Stimulated activated CD8-positive, alpha-beta memory T cell treated with anti-CD3 and anti-CD28 coated beads, Interleukin-7, amount 100 ng/mL, for 48 hours (primary cell): Measurements from ENCODE around the gene ACTN4.
"Not testable (repeated sequence)": the region's sequence is repeated elsewhere in the genome, so short reads cannot be mapped to it uniquely, and the experiment has no call there.

Source experiments
- DNase-seq, 2 donors: peaks; one replicate each; pipeline ENCODE4 v3.0.0-alpha.2; 2020; ENCODE audit warnings: low read depth in 1 of 2; ENCODE audit errors: extremely low read depth in 1 of 2

ACTN4 gene

GRCh38 chr19:38734426-38735256 is 87.2 kb downstream of the ACTN4 start:
- no peak for DNase-seq

GRCh38 chr19:38735257-38735686 is 87.8 kb downstream of the ACTN4 start:
- DNase-seq, result no peak

DNA sequence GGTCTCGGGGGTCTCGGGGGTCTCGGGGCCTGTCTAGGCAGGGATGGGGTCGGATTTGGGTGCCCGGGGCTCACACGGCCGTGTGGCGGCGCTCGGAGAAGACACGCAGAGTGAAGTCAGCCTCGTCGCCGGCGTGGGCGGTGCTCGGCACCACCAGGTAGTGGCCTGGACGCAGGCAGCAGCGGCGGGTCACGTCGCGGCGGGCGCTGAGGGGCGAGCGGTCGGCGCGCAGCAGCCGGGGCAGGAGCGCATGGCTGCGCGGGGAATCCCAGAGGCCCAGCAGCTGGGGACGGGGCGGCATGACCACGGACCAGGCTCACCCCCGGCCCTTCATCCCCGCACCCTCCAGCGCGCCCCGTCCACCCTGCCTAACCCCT is 88.6 kb downstream of the ACTN4 start:
- DNase-seq, result peak in 1 of 2 donors; percentile 53

DNA sequence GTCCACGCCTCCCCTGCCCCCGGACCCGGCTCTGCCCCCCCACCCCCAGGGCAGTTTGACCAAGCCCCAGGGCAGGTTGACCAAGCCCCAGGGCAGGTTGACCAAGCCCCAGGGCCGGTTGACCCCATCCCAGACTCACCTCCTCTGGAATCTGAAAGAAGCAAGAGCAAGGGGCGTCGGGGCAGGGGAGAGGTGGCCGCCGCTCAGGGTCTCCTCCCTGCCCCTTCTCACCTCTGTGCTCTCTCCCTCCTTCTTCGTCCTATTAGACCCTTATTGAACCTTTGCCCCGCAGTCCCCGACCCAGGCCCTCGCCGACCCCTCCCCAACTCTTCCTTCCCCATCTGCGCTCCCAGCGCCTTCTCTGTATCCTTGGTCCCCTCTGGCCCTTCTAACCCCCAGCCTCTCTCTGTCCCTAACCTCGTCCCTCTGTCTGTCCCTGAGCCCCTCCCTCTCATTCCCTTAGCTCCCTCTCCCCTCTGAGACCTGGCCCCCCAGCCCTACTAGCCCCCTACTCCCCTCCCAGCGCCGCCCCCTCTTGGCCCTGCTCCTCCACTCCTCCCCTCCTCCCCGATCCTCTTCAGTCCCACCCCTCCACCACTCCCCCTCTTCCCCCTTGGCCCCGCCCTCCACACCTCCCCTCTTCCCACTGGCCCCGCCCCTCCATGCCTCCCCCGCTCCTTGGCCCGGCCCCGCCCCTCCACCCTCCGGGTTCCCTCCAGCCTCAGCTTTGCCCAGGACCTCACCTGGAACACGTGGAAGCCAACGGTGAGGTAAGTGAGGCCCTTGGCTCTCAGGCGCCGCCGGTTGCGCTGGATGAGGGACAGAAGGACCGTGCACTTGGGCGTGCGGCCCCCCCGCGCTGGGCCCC is 89.2 kb downstream of the ACTN4 start:
- peak in 1 of 2 donors; percentile 66 for DNase-seq

- no peak for DNase-seq
Observed at GRCh38 chr19:38737281-38737865, 89.9 kb downstream of the ACTN4 start.

DNA sequence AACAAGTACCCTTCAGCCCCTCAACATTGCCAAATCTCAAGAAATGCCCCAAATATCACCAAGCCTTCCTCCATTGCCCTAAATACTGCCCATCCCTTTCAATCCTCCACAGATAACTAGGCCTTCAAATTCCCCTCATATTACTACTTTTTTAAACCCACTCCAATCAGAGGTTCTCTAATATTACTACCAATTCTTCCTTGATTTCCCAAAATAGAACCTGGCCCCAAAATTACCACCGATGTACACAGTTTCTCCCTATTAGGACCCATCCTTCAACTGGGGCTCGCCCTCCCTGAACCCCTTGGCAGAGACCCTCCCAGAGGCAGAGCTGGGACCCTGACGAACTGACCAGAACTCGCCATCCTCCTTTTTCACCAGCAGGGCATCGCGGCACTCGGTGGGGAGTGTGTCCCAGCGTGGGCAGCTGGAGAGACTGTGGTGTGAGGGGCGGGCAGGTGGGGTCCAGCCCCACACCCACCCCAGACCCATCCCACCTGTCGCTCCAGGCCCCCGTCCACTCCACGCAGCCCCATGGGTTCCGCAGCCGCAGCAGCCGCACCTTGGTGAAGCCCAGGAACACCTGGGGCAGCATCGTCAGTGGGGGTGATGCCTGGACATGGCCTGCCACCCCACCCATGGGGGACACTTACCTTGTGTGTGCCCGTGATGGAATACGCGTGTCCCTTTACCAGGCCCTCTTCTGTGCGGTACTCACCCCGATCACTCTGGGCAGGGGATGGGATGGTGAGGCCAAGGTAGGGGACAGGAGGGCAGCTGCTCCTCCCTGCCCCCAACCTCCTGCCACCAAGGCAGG is 90.7 kb downstream of the ACTN4 start:
- no peak for DNase-seq

DNA sequence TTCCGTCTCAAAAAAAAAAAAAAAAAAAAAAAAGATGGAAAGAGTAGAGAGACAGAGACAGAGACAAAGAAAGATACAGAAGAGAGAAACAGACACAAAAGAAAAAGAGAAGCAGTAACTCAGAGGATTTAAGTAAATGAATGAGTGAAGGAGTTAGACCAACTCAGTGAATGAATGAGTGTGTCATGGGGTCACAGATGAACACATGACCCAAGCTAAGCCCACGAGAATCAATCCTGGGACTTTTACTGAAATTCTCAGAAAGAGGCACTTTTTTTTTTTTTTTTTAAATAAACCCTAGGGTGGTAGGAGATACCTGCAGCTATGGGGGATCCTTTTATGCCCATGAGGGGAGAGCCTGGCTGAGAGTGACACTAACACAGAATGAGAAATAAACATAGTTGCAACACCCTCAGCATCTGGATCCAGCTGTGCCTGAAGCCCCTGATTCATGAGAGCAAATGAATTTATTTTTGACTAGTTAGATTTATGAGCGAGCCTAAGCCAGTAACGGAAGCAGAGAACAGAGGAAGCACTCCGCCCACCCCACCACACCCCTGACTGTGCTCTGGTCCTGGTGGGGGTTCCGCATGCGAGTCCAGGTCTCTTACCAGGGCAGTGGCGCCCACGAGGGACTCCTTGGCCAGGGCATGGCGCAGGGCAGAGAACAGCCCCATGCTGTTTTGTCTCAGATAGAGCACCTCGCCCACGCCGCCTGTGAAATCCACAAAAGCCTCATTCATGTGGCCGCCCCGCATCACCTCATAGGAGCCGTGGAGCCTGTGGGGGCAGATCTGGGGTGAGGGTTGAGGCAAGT is 92.2 kb downstream of the ACTN4 start:
- DNase-seq, result no peak

DNA sequence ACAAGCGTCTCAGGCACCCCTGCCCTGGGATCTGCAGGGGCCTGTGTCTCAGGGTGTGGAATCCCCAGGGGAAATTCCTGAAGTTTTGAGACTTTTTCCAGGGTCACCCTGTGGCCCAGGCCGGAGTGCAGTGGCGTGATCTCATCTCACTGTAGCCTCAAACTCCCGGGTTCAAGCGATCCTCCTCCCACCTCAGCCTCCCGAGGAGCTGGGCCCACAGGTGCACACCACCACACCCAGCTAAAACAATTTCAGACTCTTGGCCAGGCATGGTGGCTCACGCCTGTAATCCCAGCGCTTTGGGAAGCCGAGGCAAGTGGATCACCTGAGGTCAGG is 92.8 kb downstream of the ACTN4 start:
- DNase-seq, result no peak

GRCh38 chr19:38740932-38741331 is 93.5 kb downstream of the ACTN4 start:
- no peak for DNase-seq

GRCh38 chr19:38741670-38742069 is 94.2 kb downstream of the ACTN4 start:
- DNase-seq, result no peak

DNA sequence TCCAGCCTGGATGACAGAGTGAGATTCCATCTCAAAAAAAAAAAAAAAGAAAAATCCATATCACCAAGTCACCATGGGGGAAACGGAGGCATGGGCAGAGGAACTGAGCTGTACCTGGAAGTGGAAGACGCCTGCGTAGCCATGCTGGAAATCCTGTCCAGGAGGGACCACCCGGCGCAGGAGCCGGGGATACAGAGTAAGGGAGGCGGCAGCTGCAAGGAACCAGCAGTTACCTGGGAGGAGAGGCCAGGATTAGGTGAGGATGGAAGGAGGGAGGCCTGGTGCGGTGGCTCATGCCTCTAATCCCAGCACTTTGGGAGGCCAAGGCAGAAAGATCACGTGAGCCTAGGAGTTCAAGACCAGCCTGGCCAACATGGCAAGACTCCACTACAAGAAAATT is 94.8 kb downstream of the ACTN4 start:
- no peak for DNase-seq

- DNase-seq, result no peak
Observed at GRCh38 chr19:38742906-38743305, 95.5 kb downstream of the ACTN4 start.

DNA sequence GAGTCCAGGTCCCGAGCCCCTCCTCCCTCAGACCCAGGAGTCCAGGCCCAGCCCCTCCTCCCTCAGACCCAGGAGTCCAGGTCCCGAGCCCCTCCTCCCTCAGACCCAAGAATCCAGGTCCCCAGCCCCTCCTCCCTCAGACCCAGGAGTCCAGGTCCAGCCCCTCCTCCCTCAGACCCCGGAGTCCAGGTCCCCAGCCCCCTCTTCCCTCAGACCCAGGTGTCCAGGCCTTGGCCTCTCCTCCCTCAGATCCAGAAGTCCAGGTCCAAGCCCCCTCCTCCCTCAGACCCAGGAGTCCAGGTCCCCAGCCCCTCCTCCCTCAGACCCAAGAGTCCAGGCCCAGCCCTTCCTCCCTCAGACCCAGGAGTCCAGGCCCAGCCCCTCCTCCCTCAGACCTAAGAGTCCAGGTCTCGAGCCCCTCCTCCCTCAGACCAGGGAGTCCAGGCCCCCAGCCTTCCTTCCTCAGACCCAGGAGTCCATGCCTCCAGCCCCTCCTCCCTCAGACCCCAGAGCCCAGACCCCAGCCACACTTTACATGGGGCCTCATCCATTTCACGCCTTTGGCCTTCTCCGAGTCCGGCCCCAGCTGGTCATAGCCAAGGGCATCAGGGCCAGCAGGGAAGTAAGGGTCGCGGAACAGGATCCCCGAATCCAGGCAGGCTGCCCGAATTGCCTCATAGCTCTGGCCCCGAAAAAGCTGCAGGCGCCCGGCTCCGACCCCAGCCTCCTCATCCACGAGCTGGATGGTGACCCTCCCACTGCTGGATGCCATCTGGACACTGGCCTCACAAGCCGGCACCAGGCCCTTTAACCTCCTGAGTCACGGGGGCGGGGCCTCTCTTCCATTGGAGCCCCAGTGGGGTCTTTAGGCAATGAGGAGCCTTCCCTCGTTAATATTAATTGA is 96.2 kb downstream of the ACTN4 start:
- no peak for DNase-seq

DNA sequence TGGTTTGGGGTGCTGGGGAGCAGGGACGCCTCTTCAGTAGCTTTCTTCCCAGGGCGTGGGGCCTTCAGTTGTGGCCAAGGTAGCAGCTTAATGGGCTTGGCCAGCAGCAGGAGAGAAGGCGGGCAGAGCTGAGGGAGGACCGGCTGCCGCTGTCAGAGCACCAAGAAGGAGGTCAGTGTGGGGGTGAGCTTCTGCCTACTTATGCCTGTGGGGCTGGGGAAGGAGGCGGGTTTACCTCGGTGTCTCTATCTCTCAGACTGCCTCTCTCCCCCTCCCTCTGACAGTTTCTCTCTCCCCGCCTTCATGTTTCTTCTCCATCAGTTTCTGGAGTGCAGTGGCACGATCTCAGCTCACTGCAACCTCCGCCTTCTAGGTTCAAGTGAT is 96.8 kb downstream of the ACTN4 start, which contains the start of gene CAPN12:
Gene CAPN12 (minus strand): TSS at position 177 of the 384 bp plus-strand sequence. CDS start 309 bp downstream, outside the sequence.
- DNase-seq, result no peak

GRCh38 chr19:38744874-38745273 is 97.4 kb downstream of the ACTN4 start:
- DNase-seq, result no peak

DNA sequence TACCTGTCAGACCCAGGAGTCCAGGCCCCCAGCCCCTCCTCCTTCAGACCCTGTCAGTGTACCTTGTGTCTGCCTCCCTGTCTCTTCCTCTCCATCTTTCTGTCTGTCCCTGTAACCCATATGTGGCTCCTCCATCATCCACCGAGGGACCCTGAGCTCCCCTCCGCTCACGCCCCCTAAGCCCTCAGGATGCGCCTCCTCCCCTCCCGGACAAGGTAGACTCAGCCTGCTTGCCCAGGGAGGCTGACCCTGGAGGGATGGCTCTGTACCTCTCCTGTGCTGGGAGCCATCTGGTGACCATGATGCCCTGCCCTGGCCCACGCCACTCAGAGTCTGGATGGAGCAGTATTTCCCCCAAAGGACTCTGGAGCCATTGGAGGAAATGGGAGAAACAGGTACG is 97.9 kb downstream of the ACTN4 start:
- no peak for DNase-seq

GRCh38 chr19:38753783-38754182 is 106.3 kb downstream of the ACTN4 start:
- not testable (repeated sequence) for DNase-seq

GRCh38 chr19:38754196-38754595 is 106.7 kb downstream of the ACTN4 start:
- DNase-seq, result not testable (repeated sequence)

DNA sequence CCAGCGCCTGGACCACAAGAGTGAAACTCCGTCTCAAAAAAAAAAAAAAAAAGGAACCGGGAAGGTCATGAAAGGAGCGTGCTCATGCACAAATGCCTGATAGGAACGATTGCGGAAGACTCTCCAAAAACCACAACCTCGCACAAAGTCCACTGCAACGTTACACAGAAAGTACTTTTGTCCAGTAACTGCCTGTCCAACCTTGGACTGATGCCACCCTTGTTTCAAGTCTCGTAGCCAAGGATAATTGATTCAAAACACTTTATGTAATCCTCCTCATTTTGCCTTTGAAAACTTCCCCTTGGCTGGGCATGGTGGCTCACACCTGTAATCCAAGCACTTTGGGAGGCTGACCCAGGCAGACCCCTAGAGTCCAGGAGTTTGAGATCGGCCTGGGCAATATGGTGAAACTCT is 112.1 kb downstream of the ACTN4 start:
- no peak for DNase-seq
